KMS-11 (cell line): Measurements from ENCODE around the gene CATSPERE.

Source experiments
- H2AFZ ChIP-seq: fragments of 200-600 bp; sonication (generic); 2 replicates; pipeline ENCODE4 v1.6.1; 2016; ENCODE audit warnings: antibody characterized with exemption, mixed run types, low read depth
- H3K27ac ChIP-seq: fragments of 200-600 bp; sonication (generic); 2 replicates; pipeline ENCODE4 v1.6.1; 2016; ENCODE audit warnings: mild to moderate bottlenecking, mixed run types
- H3K27me3 ChIP-seq: fragments of 200-600 bp; sonication (generic); 2 replicates; pipeline ENCODE4 v1.6.1; 2017; ENCODE audit warnings: mild to moderate bottlenecking, low read depth, mixed run types, moderate library complexity; ENCODE audit not compliant: insufficient read depth
- H3K36me3 ChIP-seq: fragments of 200-600 bp; sonication (generic); 2 replicates; pipeline ENCODE4 v1.6.1; 2017; ENCODE audit warnings: mild to moderate bottlenecking, mixed run types; ENCODE audit not compliant: insufficient read depth
- H3K4me1 ChIP-seq: fragments of 200-600 bp; sonication (generic); 2 replicates; pipeline ENCODE4 v1.6.1; 2016; ENCODE audit warnings: mild to moderate bottlenecking, low read depth, mixed run types; ENCODE audit not compliant: poor library complexity, severe bottlenecking
- H3K4me2 ChIP-seq: fragments of 200-600 bp; sonication (generic); 2 replicates; pipeline ENCODE4 v1.7.0; 2016; ENCODE audit warnings: mild to moderate bottlenecking, mixed run types
- H3K4me3 ChIP-seq: fragments of 200-600 bp; sonication (generic); IDR thresholded peaks from 2 replicates; pipeline ENCODE4 v1.6.1; 2017; ENCODE audit warnings: low read depth, low read length, mixed read lengths; ENCODE audit not compliant: insufficient read depth
- H3K79me2 ChIP-seq: fragments of 200-600 bp; sonication (generic); 2 replicates; pipeline ENCODE4 v1.6.1; 2016; ENCODE audit warnings: low read depth, mixed run types; ENCODE audit not compliant: insufficient read depth
- H3K9ac ChIP-seq: fragments of 200-600 bp; sonication (generic); 2 replicates; pipeline ENCODE4 v1.6.1; 2016; ENCODE audit warnings: mild to moderate bottlenecking, mixed run types
- H4K20me1 ChIP-seq: fragments of 200-600 bp; sonication (generic); 2 replicates; pipeline ENCODE4 v1.6.1; 2016; ENCODE audit warnings: mild to moderate bottlenecking, mixed run types; ENCODE audit not compliant: insufficient read depth
- CTCF ChIP-seq: fragments of 200-600 bp; sonication (generic); conservative IDR thresholded peaks from 2 replicates; pipeline ENCODE4 v1.6.1; 2017; ENCODE audit warnings: low read depth, mild to moderate bottlenecking, antibody characterized with exemption, low read length, moderate library complexity, mixed read lengths

CATSPERE gene

GRCh38 chr1:244419024-244419423 is 42.0 kb upstream of the CATSPERE start:
- Histone ChIP-seq H3K36me3 (peaks cover 7% of the 10 kb centered on the region; the same call in 1 of the 2 replicates), H3K4me3 (no peak overlapping the region), H3K27me3 (no peaks in the 10 kb centered on the region), H2AFZ (no peak overlapping the region), H3K27ac (no peak overlapping the region), H3K4me1 (no peaks in the 10 kb centered on the region), H4K20me1 (no peaks in the 10 kb centered on the region), H3K4me2 (no peak overlapping the region), H3K79me2 (no peaks in the 10 kb centered on the region), H3K9ac (no peak overlapping the region)
- no peak for TF ChIP-seq CTCF

- H3K4me1 ChIP-seq, result peaks cover 6% of the 10 kb centered on the region
- no peak overlapping the region for H3K4me3 ChIP-seq
- no peaks in the 10 kb centered on the region for H3K27me3 ChIP-seq
- no peak overlapping the region for H3K9ac ChIP-seq
- H3K79me2 ChIP-seq, result no peaks in the 10 kb centered on the region
- H2AFZ ChIP-seq, result no peak overlapping the region
- no peak overlapping the region for H3K4me2 ChIP-seq
- H4K20me1 ChIP-seq, result no peaks in the 10 kb centered on the region
- no peak overlapping the region for H3K27ac ChIP-seq
- no peak for TF ChIP-seq CTCF
- peaks cover 7% of the 10 kb centered on the region; the same call in 1 of the 2 replicates for H3K36me3 ChIP-seq
Measured at GRCh38 chr1:244422174-244422573, 38.9 kb upstream of the CATSPERE start.

GRCh38 chr1:244424649-244425334 is 36.3 kb upstream of the CATSPERE start:
- no peak for TF ChIP-seq CTCF
- H3K36me3 ChIP-seq, result no peaks in the 10 kb centered on the region
- no peak overlapping the region for H3K27ac ChIP-seq
- no peak overlapping the region for H3K4me2 ChIP-seq
- H4K20me1 ChIP-seq, result no peaks in the 10 kb centered on the region
- H3K4me1 ChIP-seq, result peaks cover 12% of the 10 kb centered on the region
- no peak overlapping the region for H3K9ac ChIP-seq
- no peak overlapping the region for H3K4me3 ChIP-seq
- peaks cover 5% of the 10 kb centered on the region; the same call in 1 of the 2 replicates for H3K79me2 ChIP-seq
- no peak overlapping the region for H2AFZ ChIP-seq
- H3K27me3 ChIP-seq, result no peaks in the 10 kb centered on the region

GRCh38 chr1:244427647-244428046 is 33.4 kb upstream of the CATSPERE start:
- H4K20me1 ChIP-seq, result no peaks in the 10 kb centered on the region
- peaks cover 5% of the 10 kb centered on the region; the same call in 1 of the 2 replicates for H3K79me2 ChIP-seq
- H3K36me3 ChIP-seq, result peaks cover 17% of the 10 kb centered on the region; the same call in 1 of the 2 replicates

More at GRCh38 chr1:244427647-244428046, 33.4 kb upstream of the CATSPERE start:
- TF ChIP-seq CTCF, result no peak
- H3K4me1 ChIP-seq, result peaks cover 12% of the 10 kb centered on the region
- H3K4me3 ChIP-seq, result no peak overlapping the region
- no peaks in the 10 kb centered on the region for H3K27me3 ChIP-seq
- H3K4me2 ChIP-seq, result no peak overlapping the region
- no peak overlapping the region for H3K9ac ChIP-seq
- H2AFZ ChIP-seq, result no peak overlapping the region
- no peak overlapping the region for H3K27ac ChIP-seq
